GM12891 (cell line): Measurements from ENCODE around the gene KPNA4.

Experiments
- POLR2A ChIP-seq: IDR thresholded peaks from 2 replicates; pipeline ENCODE4 v1.6.1; 2011; ENCODE audit warnings: low read depth, low read length, control low read depth
- POLR2AphosphoS5 ChIP-seq: IDR thresholded peaks from 2 replicates; pipeline ENCODE4 v1.6.1; 2011; ENCODE audit warnings: low read depth, low read length, control low read depth
- POU2F2 ChIP-seq: IDR thresholded peaks from 2 replicates; pipeline ENCODE4 v1.6.1; 2011; ENCODE audit warnings: low read depth, mild to moderate bottlenecking, control low read depth, low read length, moderate library complexity
- TAF1 ChIP-seq: IDR thresholded peaks from 2 replicates; pipeline ENCODE4 v1.6.1; 2011; ENCODE audit warnings: low read depth, low read length, control low read depth

- no peak for TF ChIP-seq POLR2A
- no peak for TF ChIP-seq POLR2AphosphoS5
- TF ChIP-seq TAF1: no peak
- no peak for TF ChIP-seq POU2F2
Observed at GRCh38 chr3:160464971-160465370, 100.4 kb downstream of the KPNA4 start.
